Spleen (tissue), 7 donors: ENCODE results near the gene EPN1.

Experiments used
- CTCF ChIP-seq, 11 experiments: fragments of 200-600 bp in 7 of 11; fragments of 450-650 bp in 4 of 11; sonication (generic) in 4 of 11; IDR thresholded peaks in 8 of 11; conservative IDR thresholded peaks in 3 of 11; 1 replicate in 7 of 11; 2 replicates in 4 of 11; pipeline versions ENCODE4 v1.4.0 to v1.8.0; 2016 to 2021; ENCODE audit warnings: antibody characterized with exemption in 11 of 11, inconsistent platforms in 4 of 11, mild to moderate bottlenecking in 1 of 11
- POLR2AphosphoS5 ChIP-seq, 3 donors: sonication (generic); formaldehyde crosslinking; IDR thresholded peaks; one replicate each; pipeline ENCODE4 v1.5.1; 2017; ENCODE audit warnings: antibody characterized with exemption in 3 of 3
- donor health status: DM: no; HTN: no; CAD: no; lungs with moderate emphysema.
- donor health status: DM: no; HTN: no; CAD: no.
- donor health status: DM: no; HTN: no; CAD: no.

- TF ChIP-seq CTCF (IDR thresholded peaks at IDR 0.05 in 8 of 11, conservative IDR thresholded peaks at IDR 0.05 in 3 of 11), result no peak
- TF ChIP-seq POLR2AphosphoS5 (IDR thresholded peaks at IDR 0.05), result peak in 1 of 3 donors; percentile 70
Measured at GRCh38 chr19:55668603-55669348, 6.2 kb upstream of the EPN1 start.
